CD14-positive monocyte (primary cell): ENCODE results near the gene LDAH. TPM values are rescaled to one million over a fixed set of nuclear protein-coding genes. Genes with fewer than 3 reads are reported as not detected.

ENCODE experiments used
- DNase-seq, 3 donors: peaks; one replicate each; pipeline ENCODE4 v3.0.0-alpha.2; 2011 to 2022
- H2AFZ ChIP-seq: 2 replicates; pipeline ENCODE4 v1.6.0; 2012; ENCODE audit warnings: mild to moderate bottlenecking, low read depth, low read length, inconsistent platforms; ENCODE audit not compliant: insufficient read depth, poor library complexity, severe bottlenecking
- H3K27ac ChIP-seq, 2 donors: 1 replicate in 1 of 2; 2 replicates in 1 of 2; pipeline ENCODE4 v1.5.1; 2012 to 2013; ENCODE audit warnings: low read length in 2 of 2, control low read depth in 1 of 2, inconsistent platforms in 1 of 2, low read depth in 1 of 2, mild to moderate bottlenecking in 1 of 2
- H3K27me3 ChIP-seq, 2 donors: one replicate each; pipeline versions ENCODE4 v1.6.0 to v1.6.1; 2011 to 2013; ENCODE audit warnings: low read length in 2 of 2; ENCODE audit not compliant: control insufficient read depth in 2 of 2, insufficient read depth in 2 of 2
- H3K36me3 ChIP-seq, 2 donors: replicated peaks in 1 of 2; 1 replicate in 1 of 2; 2 replicates in 1 of 2; pipeline versions ENCODE4 v1.5.1 to v1.6.1; 2012 to 2013; ENCODE audit warnings: low read length in 2 of 2, control low read depth in 1 of 2, inconsistent platforms in 1 of 2, mild to moderate bottlenecking in 1 of 2; ENCODE audit not compliant: insufficient read depth in 2 of 2, control insufficient read depth in 1 of 2
- H3K4me1 ChIP-seq, 2 donors: 1 replicate in 1 of 2; 2 replicates in 1 of 2; pipeline versions ENCODE4 v1.5.1 to v1.6.1; 2012 to 2013; ENCODE audit warnings: low read length in 2 of 2, control low read depth in 1 of 2, inconsistent platforms in 1 of 2, mild to moderate bottlenecking in 1 of 2, moderate library complexity in 1 of 2; ENCODE audit not compliant: insufficient read depth in 2 of 2, control insufficient read depth in 1 of 2
- H3K4me2 ChIP-seq: replicated peaks from 2 replicates; pipeline ENCODE3; 2012; ENCODE audit warnings: low read length, moderate library complexity, mild to moderate bottlenecking; ENCODE audit not compliant: poor library complexity, severe bottlenecking; ENCODE audit errors: extremely low read depth
- H3K4me3 ChIP-seq, 3 experiments: fragments of 200-600 bp in 1 of 3; sonication (generic) in 1 of 3; replicated peaks in 1 of 3; 1 replicate in 2 of 3; 2 replicates in 1 of 3; pipeline ENCODE4 v1.5.1; 2011 to 2013; ENCODE audit warnings: low read length in 3 of 3, mild to moderate bottlenecking in 3 of 3, control low read depth in 2 of 3, low read depth in 2 of 3, inconsistent platforms in 1 of 3, moderate library complexity in 1 of 3
- H3K79me2 ChIP-seq: 2 replicates; pipeline ENCODE4 v1.6.0; 2012; ENCODE audit warnings: mild to moderate bottlenecking, control low read depth, inconsistent platforms, low read length, moderate library complexity; ENCODE audit not compliant: insufficient read depth
- H3K9ac ChIP-seq: 2 replicates; pipeline ENCODE4 v1.6.0; 2017; ENCODE audit warnings: low read length, mild to moderate bottlenecking; ENCODE audit not compliant: insufficient read depth, poor library complexity, severe bottlenecking
- H3K9me3 ChIP-seq, 2 donors: replicated peaks in 1 of 2; 1 replicate in 1 of 2; 2 replicates in 1 of 2; pipeline versions ENCODE4 v1.5.1 to v1.6.1; 2012 to 2013; ENCODE audit warnings: low read length in 2 of 2, control low read depth in 1 of 2; ENCODE audit not compliant: control insufficient read depth in 1 of 2, insufficient read depth in 1 of 2
- H4K20me1 ChIP-seq: 2 replicates; pipeline ENCODE4 v1.6.0; 2012; ENCODE audit warnings: mild to moderate bottlenecking, low read length, control low read depth, moderate library complexity; ENCODE audit not compliant: insufficient read depth
- H3K27ac Mint-ChIP-seq, 7 donors: one replicate each; pipeline ENCODE4 v1.8.0; 2020; ENCODE audit warnings: mild to moderate bottlenecking in 7 of 7, mixed read lengths in 7 of 7, moderate library complexity in 6 of 7, inconsistent platforms in 2 of 7
- H3K27me3 Mint-ChIP-seq, 3 donors: one replicate each; pipeline ENCODE4 v1.8.0; 2021 to 2022; ENCODE audit warnings: low read depth in 3 of 3, mild to moderate bottlenecking in 3 of 3, mixed read lengths in 3 of 3, moderate library complexity in 3 of 3, inconsistent platforms in 1 of 3
- H3K36me3 Mint-ChIP-seq, 2 donors: one replicate each; pipeline ENCODE4 v1.8.0; 2020; ENCODE audit warnings: mixed read lengths in 2 of 2, inconsistent platforms in 1 of 2, mild to moderate bottlenecking in 1 of 2
- H3K4me1 Mint-ChIP-seq: one replicate; pipeline ENCODE4 v1.8.0; 2020; ENCODE audit warnings: mild to moderate bottlenecking, mixed read lengths
- H3K4me3 Mint-ChIP-seq, 2 donors: one replicate each; pipeline ENCODE4 v1.8.0; 2020; ENCODE audit warnings: mild to moderate bottlenecking in 2 of 2, mixed read lengths in 2 of 2, moderate library complexity in 1 of 2
- H3K9me3 Mint-ChIP-seq, 7 donors: one replicate each; pipeline ENCODE4 v1.8.0; 2020 to 2022; ENCODE audit warnings: mixed read lengths in 7 of 7, mild to moderate bottlenecking in 6 of 7, moderate library complexity in 6 of 7, inconsistent platforms in 2 of 7
- CTCF ChIP-seq: fragments of 200-600 bp; IDR thresholded peaks from one replicate; pipeline ENCODE4 v1.8.0; 2022; ENCODE audit warnings: antibody characterized with exemption, mild to moderate bottlenecking
- WGBS: methylation state at CpG from one replicate; pipeline ENCODE4 v1.1.5; 2013; ENCODE audit warnings: missing lambda C conversion rate; ENCODE audit not compliant: insufficient coverage; 5-methylcytosine and 5-hydroxymethylcytosine counted together
- intact Hi-C, 2 donors: fragments of 100-400 bp; cut with micrococcal nuclease; formaldehyde crosslinking; loops; one replicate each; pipeline versions ENCODE4 v1.15.0 to v1.15.1; 2023
- polyA plus RNA-seq, 3 donors: library from polyadenylated mRNA; depleted of rRNA in 1 of 3; unstranded in 2 of 3; stranded (reverse) in 1 of 3; fragments of 300-500 nt in 2 of 3; fragments of >200 nt in 1 of 3; fragmentation: Illumina TruSeq in 2 of 3; gene quantifications; 1 replicate in 2 of 3; 2 replicates in 1 of 3; pipeline ENCODE4 v1.2.3, GENCODE V29; 2012 to 2021

Gene LDAH
- polyA plus RNA-seq, 3 donors = 3.7 to 5.7 (median 5.0) TPM

GRCh38 chr2:20706217-20706616 lies 116.7 kb downstream of the LDAH start:
- Histone ChIP-seq H2AFZ (no peak overlapping the region), H3K9me3 (no peaks in the 10 kb centered on the region), H3K4me1 (no peaks in the 10 kb centered on the region), H4K20me1 (no peaks in the 10 kb centered on the region), H3K79me2 (no peaks in the 10 kb centered on the region), H3K27me3 (no peaks in the 10 kb centered on the region), H3K36me3 (no peaks in the 10 kb centered on the region), H3K4me3 (no peak overlapping the region), H3K9ac (no peak overlapping the region), H3K4me2 (no peak overlapping the region), H3K27ac (no peak overlapping the region)
- H3K4me1 Mint-ChIP-seq = no peaks in the 10 kb centered on the region
- H3K36me3 Mint-ChIP-seq = peaks cover 2 to 5% of the 10 kb centered on the region in 2 donors
- peaks cover 0 to 1% (median 0%) of the 10 kb centered on the region in 3 donors for H3K27me3 Mint-ChIP-seq
- H3K4me3 Mint-ChIP-seq = no peak overlapping the region
- H3K27ac Mint-ChIP-seq = no peak overlapping the region
- DNase-seq = no peak
- H3K9me3 Mint-ChIP-seq = peaks cover 0 to 2% (median 2%) of the 10 kb centered on the region in 7 donors
- TF ChIP-seq CTCF = no peak
- intact Hi-C loops = no loop called here
- WGBS = 80% methylated on average over 1 of the region's 2 CpGs

- H2AFZ ChIP-seq = no peak overlapping the region
- Mint-ChIP-seq H3K27me3 (peaks cover 0 to 1% (median 0%) of the 10 kb centered on the region in 3 donors), H3K4me3 (no peak overlapping the region), H3K27ac (no peak overlapping the region), H3K4me1 (peaks cover under 1% of the 10 kb centered on the region), H3K36me3 (peaks cover 2 to 3% of the 10 kb centered on the region in 2 donors), H3K9me3 (peaks cover 0 to 2% (median 0%) of the 10 kb centered on the region in 7 donors)
- no peak overlapping the region for H3K9ac ChIP-seq
- H3K27me3 ChIP-seq = no peaks in the 10 kb centered on the region
- DNase-seq = no peak
- H4K20me1 ChIP-seq = no peaks in the 10 kb centered on the region
- no peak overlapping the region for H3K4me3 ChIP-seq
- no peak for TF ChIP-seq CTCF
- no peaks in the 10 kb centered on the region for H3K9me3 ChIP-seq
- no peak overlapping the region for H3K27ac ChIP-seq
- H3K4me2 ChIP-seq = no peak overlapping the region
- no peaks in the 10 kb centered on the region for H3K79me2 ChIP-seq
- intact Hi-C loops = no loop called here
- no peaks in the 10 kb centered on the region for H3K36me3 ChIP-seq
- 100% methylated on average over 1 of the region's 1 CpG for WGBS
- peaks cover under 1 to 1% of the 10 kb centered on the region in 2 donors for H3K4me1 ChIP-seq
Observed at GRCh38 chr2:20704886-20705285, 118.0 kb downstream of the LDAH start.
